GM19438 (cell line): ENCODE measurements around the gene FAM170A.

Source experiments
- ATAC-seq: cut with Tn5 transposase; IDR thresholded peaks from one replicate; pipeline ENCODE4 v1.9.1; 2021; ENCODE audit warnings: low read depth; ENCODE audit not compliant: unreplicated experiment

FAM170A gene

GRCh38 chr5:119629339-119629738 is at the start of gene FAM170A:
FAM170A (plus strand) TSS chr5:119629558; CDS start chr5:119629769, 211 bp downstream.
- no peak for ATAC-seq

- no peak for ATAC-seq
These were observed 46.4 kb upstream of the FAM170A start for GRCh38 chr5:119582987-119583386.

GRCh38 chr5:119583684-119584083 is 45.7 kb upstream of the FAM170A start:
- ATAC-seq: peak; percentile 95

- ATAC-seq: no peak
These were observed 33.3 kb upstream of the FAM170A start for GRCh38 chr5:119596046-119596445.

- ATAC-seq: no peak
These were observed 31.5 kb upstream of the FAM170A start for GRCh38 chr5:119597728-119598298.

- no peak for ATAC-seq
These were observed 15.4 kb upstream of the FAM170A start for GRCh38 chr5:119613937-119614336.

- ATAC-seq: no peak
These were observed 14.5 kb upstream of the FAM170A start for GRCh38 chr5:119614838-119615237.

- no peak for ATAC-seq
These were observed 3.3 kb upstream of the FAM170A start for GRCh38 chr5:119626086-119626485.

GRCh38 chr5:119630752-119631440 is 1.5 kb downstream of the FAM170A start:
- ATAC-seq: no peak

GRCh38 chr5:119631660-119632059 is 2.3 kb downstream of the FAM170A start:
- peak; percentile 57 for ATAC-seq

- no peak for ATAC-seq
These were observed 22.1 kb downstream of the FAM170A start for GRCh38 chr5:119651486-119651885.

GRCh38 chr5:119655061-119655460 is 25.7 kb downstream of the FAM170A start:
- no peak for ATAC-seq

- ATAC-seq: no peak
These were observed 26.7 kb downstream of the FAM170A start for GRCh38 chr5:119656023-119656422.

GRCh38 chr5:119666542-119666941 is 37.2 kb downstream of the FAM170A start:
- ATAC-seq: no peak

- no peak for ATAC-seq
These were observed 49.1 kb downstream of the FAM170A start for GRCh38 chr5:119678351-119679028.

- no peak for ATAC-seq
These were observed 50.7 kb downstream of the FAM170A start for GRCh38 chr5:119680080-119680479.

GRCh38 chr5:119681734-119682133 is 52.4 kb downstream of the FAM170A start:
- no peak for ATAC-seq

GRCh38 chr5:119682372-119682771 is 53.0 kb downstream of the FAM170A start:
- no peak for ATAC-seq
